IMR-90 (cell line): ENCODE results near the gene RDH12. TPM values are rescaled to one million over a fixed set of nuclear protein-coding genes. Genes with fewer than 3 reads are reported as not detected.

Experiments
- ATAC-seq: fragments of 200-7000 bp; cut with Tn5 transposase; 2 replicates; pipeline ENCODE4 v1.9.1; 2020; ENCODE audit warnings: low read depth, mild to moderate bottlenecking, moderate library complexity
- BruUV-seq: library from RNA; stranded (reverse); fragments of 400-500 nt; replicated peaks from 2 replicates; lab custom pipeline; 2021; lab: Mats Ljungman, UMichigan
- CTCF ChIA-PET: fragments of 300-600 bp; formaldehyde crosslinking; extraction: SDS; loops from one replicate; lab custom pipeline; 2021; ENCODE audit warnings: antibody characterized with exemption; lab: Yijun Ruan, JAX
- POLR2A ChIA-PET: fragments of 300-600 bp; sonication (Branson Sonifier 250); formaldehyde crosslinking; loops from one replicate; lab custom pipeline; 2022; ENCODE audit warnings: antibody characterized with exemption; ENCODE audit not compliant: unreplicated experiment; lab: Charles Lee
- DNase-seq: peaks from one replicate; pipeline ENCODE4 v3.0.0; 2013
- H2AFZ ChIP-seq: replicated peaks from 2 replicates; pipeline ENCODE3; 2013; ENCODE audit warnings: low read length, mild to moderate bottlenecking; ENCODE audit not compliant: poor library complexity
- H2AK5ac ChIP-seq: 2 replicates; pipeline ENCODE4 v1.6.1; 2013; ENCODE audit warnings: low read depth, low read length, inconsistent platforms
- H2AK9ac ChIP-seq: replicated peaks from 2 replicates; pipeline ENCODE3; 2013; ENCODE audit warnings: mild to moderate bottlenecking, low read depth, low read length, moderate library complexity; ENCODE audit not compliant: poor library complexity
- H2BK120ac ChIP-seq: 2 replicates; pipeline ENCODE4 v1.6.1; 2013; ENCODE audit warnings: low read depth, low read length, inconsistent platforms
- H2BK15ac ChIP-seq: 3 replicates; pipeline ENCODE4 v1.6.1; 2013; ENCODE audit warnings: low read depth, low read length, inconsistent platforms
- H2BK20ac ChIP-seq: 2 replicates; pipeline ENCODE4 v1.6.1; 2013; ENCODE audit warnings: low read depth, mild to moderate bottlenecking, inconsistent platforms, low read length, moderate library complexity
- H2BK5ac ChIP-seq: 2 replicates; pipeline ENCODE4 v1.6.1; 2013; ENCODE audit warnings: mild to moderate bottlenecking, low read depth, low read length, inconsistent platforms; ENCODE audit not compliant: poor library complexity, severe bottlenecking
- H3K14ac ChIP-seq: replicated peaks from 2 replicates; pipeline ENCODE4 v1.6.1; 2013; ENCODE audit warnings: low read depth, low read length, inconsistent platforms
- H3K18ac ChIP-seq: 2 replicates; pipeline ENCODE4 v1.6.1; 2013; ENCODE audit warnings: low read depth, low read length, control low read depth
- H3K23ac ChIP-seq: 2 replicates; pipeline ENCODE4 v1.6.1; 2013; ENCODE audit warnings: low read depth, low read length, inconsistent platforms
- H3K27ac ChIP-seq: 2 replicates; pipeline ENCODE4 v1.5.1; 2013; ENCODE audit warnings: mild to moderate bottlenecking, control low read depth, low read length; ENCODE audit not compliant: insufficient read depth
- H3K27me3 ChIP-seq: 2 replicates; pipeline ENCODE4 v1.6.1; 2013; ENCODE audit warnings: low read length; ENCODE audit not compliant: control insufficient read depth, insufficient read depth
- H3K36me3 ChIP-seq: 2 replicates; pipeline ENCODE4 v1.6.1; 2013; ENCODE audit warnings: low read length, mixed read lengths; ENCODE audit not compliant: control insufficient read depth, insufficient read depth
- H3K4ac ChIP-seq: 2 replicates; pipeline ENCODE4 v1.6.1; 2013; ENCODE audit warnings: low read depth, low read length, inconsistent platforms
- H3K4me1 ChIP-seq: 2 replicates; pipeline ENCODE4 v1.6.1; 2013; ENCODE audit warnings: low read length, mixed read lengths; ENCODE audit not compliant: control insufficient read depth, insufficient read depth
- H3K4me2 ChIP-seq: 2 replicates; pipeline ENCODE4 v1.6.1; 2013; ENCODE audit warnings: low read depth, mild to moderate bottlenecking, control low read depth, low read length, moderate library complexity
- H3K4me3 ChIP-seq: 2 replicates; pipeline ENCODE4 v1.5.1; 2013; ENCODE audit warnings: low read depth, mild to moderate bottlenecking, control low read depth, low read length, moderate library complexity; ENCODE audit not compliant: insufficient read depth
- H3K56ac ChIP-seq: 2 replicates; pipeline ENCODE4 v1.6.1; 2013; ENCODE audit warnings: low read length, inconsistent platforms; ENCODE audit not compliant: insufficient read depth; ENCODE audit errors: extremely low read depth
- H3K79me1 ChIP-seq, 2 experiments: 2 replicates each; pipeline ENCODE4 v1.6.1; 2013; ENCODE audit warnings: low read length in 2 of 2, inconsistent platforms in 1 of 2, low read depth in 1 of 2
- H3K9ac ChIP-seq: 2 replicates; pipeline ENCODE4 v1.6.1; 2013; ENCODE audit warnings: low read depth, low read length, control low read depth
- H3K9me1 ChIP-seq: 2 replicates; pipeline ENCODE4 v1.6.1; 2013; ENCODE audit warnings: low read length, inconsistent platforms; ENCODE audit not compliant: insufficient read depth
- H3K9me3 ChIP-seq: 2 replicates; pipeline ENCODE4 v1.6.1; 2013; ENCODE audit warnings: low read length; ENCODE audit not compliant: control insufficient read depth, insufficient read depth
- H4K20me1 ChIP-seq: 2 replicates; pipeline ENCODE4 v1.6.1; 2013; ENCODE audit warnings: low read length, inconsistent platforms; ENCODE audit not compliant: insufficient read depth
- H4K5ac ChIP-seq: 2 replicates; pipeline ENCODE4 v1.6.1; 2013; ENCODE audit warnings: mild to moderate bottlenecking, low read depth, low read length, control low read depth
- H4K8ac ChIP-seq, 2 experiments: 2 replicates each; pipeline ENCODE4 v1.6.1; 2013; ENCODE audit warnings: low read depth in 2 of 2, low read length in 2 of 2, control low read depth in 1 of 2, inconsistent platforms in 1 of 2
- H4K91ac ChIP-seq: 2 replicates; pipeline ENCODE4 v1.6.1; 2013; ENCODE audit warnings: low read depth, low read length, inconsistent platforms; ENCODE audit not compliant: insufficient read depth
- BHLHE40 ChIP-seq: fragments of 150-350 bp; IDR thresholded peaks from 2 replicates; pipeline ENCODE4 v1.6.1; 2016; ENCODE audit warnings: mild to moderate bottlenecking, low read depth, low read length
- CEBPB ChIP-seq: IDR thresholded peaks from 2 replicates; pipeline ENCODE4 v1.6.1; 2012; ENCODE audit warnings: low read depth, low read length, improper control_type of control experiment
- MAFK ChIP-seq: IDR thresholded peaks from 2 replicates; pipeline ENCODE4 v1.6.1; 2012; ENCODE audit warnings: low read depth, low read length, improper control_type of control experiment
- POLR2A ChIP-seq: IDR thresholded peaks from 2 replicates; pipeline ENCODE4 v1.6.1; 2012; ENCODE audit warnings: mild to moderate bottlenecking, low read depth, low read length
- RAD21 ChIP-seq: IDR thresholded peaks from 2 replicates; pipeline ENCODE4 v1.6.1; 2012; ENCODE audit warnings: low read length, improper control_type of control experiment
- WGBS, 2 experiments: methylation state at CpG; one replicate each; pipeline versions ENCODE4 v1.1.5 to v1.1.7; 2013; ENCODE audit warnings: missing lambda C conversion rate in 2 of 2; ENCODE audit not compliant: insufficient read length in 1 of 2; ENCODE audit errors: extremely low coverage in 2 of 2; 5-methylcytosine and 5-hydroxymethylcytosine counted together
- dilution Hi-C: fragments of 300-500 bp; cut with HindIII; formaldehyde crosslinking; loops from one replicate; pipeline ENCODE4 v1.14.3; 2018; ENCODE audit warnings: low sequenced_read_pairs; ENCODE audit not compliant: unreplicated experiment
- in situ Hi-C: fragments of 300-500 bp; cut with MboI; formaldehyde crosslinking; loops from 3 replicates; pipeline ENCODE4 v1.14.3; 2019; ENCODE audit warnings: low sequenced_read_pairs, inconsistent platforms, mixed read lengths
- intact Hi-C: fragments of 100-400 bp; cut with micrococcal nuclease; formaldehyde crosslinking; loops from 2 replicates; pipeline ENCODE4 v1.10.0; 2022
- polyA plus RNA-seq, 3 experiments: library from polyadenylated mRNA; depleted of rRNA; stranded (reverse); fragments of >200 nt; gene quantifications; 2 replicates each; pipeline ENCODE4 v1.2.3, GENCODE V29; 2012; ENCODE audit warnings: low replicate concordance in 1 of 3
- total RNA-seq: library from RNA; depleted of rRNA; stranded (reverse); fragments of >200 nt; gene quantifications from 2 replicates; pipeline ENCODE4 v1.2.3, GENCODE V29; 2012
- TF ChIP-seq, protein P1 (sequence below): fragments of 150-350 bp; IDR thresholded peaks from 2 replicates; pipeline ENCODE4 v1.6.1; 2017; ENCODE audit warnings: mild to moderate bottlenecking, antibody characterized with exemption, low read length, low read depth

Gene RDH12
- total and polyA plus RNA-seq, 2 of the 4 experiments (the other 2 are of a cell fraction): not detected

DNA sequence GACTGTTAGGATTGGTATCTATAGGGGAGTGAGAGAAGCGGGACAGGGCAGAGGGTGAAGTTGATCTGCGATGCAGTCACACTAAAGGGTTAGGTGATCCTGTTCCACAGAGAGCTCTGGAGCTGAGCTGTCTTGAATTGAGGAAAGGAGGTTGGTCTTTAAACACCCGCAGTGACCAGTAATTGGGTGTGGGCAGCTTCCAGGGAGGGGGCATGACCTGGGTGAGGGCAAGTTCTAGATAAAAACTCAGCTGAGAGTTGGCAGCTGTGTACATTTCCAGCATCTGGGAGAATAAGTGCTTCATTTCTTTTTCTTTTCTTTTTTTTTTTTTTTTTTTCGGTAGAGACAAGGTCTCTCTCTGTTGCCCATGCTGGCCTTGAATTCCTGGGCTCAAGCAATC is 35.1 kb downstream of the RDH12 start:
- ChIA-PET CTCF (no interaction called here), POLR2A (no interaction called here)
- dilution Hi-C loops: no loop called here
- Histone ChIP-seq H3K4ac (no peak overlapping the region), H4K20me1 (no peaks in the 10 kb centered on the region), H3K27ac (no peak overlapping the region), H3K9me3 (no peaks in the 10 kb centered on the region), H3K18ac (no peak overlapping the region), H4K91ac (no peak overlapping the region), H2BK5ac (no peak overlapping the region), H3K9ac (no peak overlapping the region), H4K8ac (no peak overlapping the region), H3K79me1 (no peaks in the 10 kb centered on the region), H3K36me3 (no peaks in the 10 kb centered on the region), H2BK120ac (no peak overlapping the region), H3K23ac (no peak overlapping the region), H3K56ac (no peak overlapping the region), H2BK20ac (no peak overlapping the region), H3K4me1 (peaks cover 2% of the 10 kb centered on the region; the same call in 1 of the 2 replicates), H3K4me3 (no peak overlapping the region), H2AK5ac (no peak overlapping the region), H4K5ac (no peak overlapping the region), H3K9me1 (no peaks in the 10 kb centered on the region; the same call in 1 of the 2 replicates), H2BK15ac (no peak overlapping the region), H2AK9ac (no peak overlapping the region), H2AFZ (no peak overlapping the region), H3K4me2 (no peak overlapping the region), H3K27me3 (peaks cover under 1% of the 10 kb centered on the region; the same call in 1 of the 2 replicates), H3K14ac (no peak overlapping the region)
- in situ Hi-C loops: no loop called here
- DNase-seq (no peak), ATAC-seq (no peak)
- 100% methylated on average over 1 of the region's 4 CpGs; no CpG with 5 or more reads in 1 of the 2 experiments for WGBS, 2 experiments
- intact Hi-C loops: no loop called here
- TF ChIP-seq MAFK (no peak), POLR2A (no peak), RAD21 (no peak), BHLHE40 (no peak), CEBPB (no peak)
- TF ChIP-seq, protein P1, sequence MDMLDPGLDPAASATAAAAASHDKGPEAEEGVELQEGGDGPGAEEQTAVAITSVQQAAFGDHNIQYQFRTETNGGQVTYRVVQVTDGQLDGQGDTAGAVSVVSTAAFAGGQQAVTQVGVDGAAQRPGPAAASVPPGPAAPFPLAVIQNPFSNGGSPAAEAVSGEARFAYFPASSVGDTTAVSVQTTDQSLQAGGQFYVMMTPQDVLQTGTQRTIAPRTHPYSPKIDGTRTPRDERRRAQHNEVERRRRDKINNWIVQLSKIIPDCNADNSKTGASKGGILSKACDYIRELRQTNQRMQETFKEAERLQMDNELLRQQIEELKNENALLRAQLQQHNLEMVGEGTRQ: no peak
- no TSS peak for BruUV-seq
